WI38 (cell line): ENCODE results near the gene CC2D2A.

Experiments
- H3K4me3 ChIP-seq: 2 replicates; pipeline ENCODE4 v1.5.1; 2011; ENCODE audit warnings: low read depth, mild to moderate bottlenecking, control low read depth, low read length
- TF ChIP-seq, protein P1 (sequence below): IDR thresholded peaks from 2 replicates; pipeline ENCODE4 v1.5.1; 2012; ENCODE audit warnings: low read depth, mild to moderate bottlenecking, control low read depth, low read length

The CC2D2A gene

DNA sequence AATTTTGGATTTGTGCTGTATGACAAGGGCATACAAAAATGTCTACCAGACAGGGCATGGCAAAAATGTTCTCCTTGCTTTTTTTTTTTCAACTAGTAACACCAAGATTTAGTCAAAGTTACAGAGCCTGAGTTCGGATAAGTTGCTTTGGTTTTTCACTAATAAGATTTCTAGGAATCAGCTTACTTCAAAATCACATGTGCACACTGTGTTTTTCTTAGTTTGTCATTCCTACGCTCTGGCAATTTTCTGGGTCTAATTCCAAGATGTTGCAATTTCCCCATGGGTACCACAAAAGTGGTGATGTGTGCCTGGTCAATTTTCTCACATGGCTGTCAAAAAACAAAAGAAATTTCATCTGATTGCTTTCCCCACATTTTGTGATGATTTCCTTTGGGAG lies 35.6 kb upstream of the CC2D2A start:
- TF ChIP-seq, protein P1, sequence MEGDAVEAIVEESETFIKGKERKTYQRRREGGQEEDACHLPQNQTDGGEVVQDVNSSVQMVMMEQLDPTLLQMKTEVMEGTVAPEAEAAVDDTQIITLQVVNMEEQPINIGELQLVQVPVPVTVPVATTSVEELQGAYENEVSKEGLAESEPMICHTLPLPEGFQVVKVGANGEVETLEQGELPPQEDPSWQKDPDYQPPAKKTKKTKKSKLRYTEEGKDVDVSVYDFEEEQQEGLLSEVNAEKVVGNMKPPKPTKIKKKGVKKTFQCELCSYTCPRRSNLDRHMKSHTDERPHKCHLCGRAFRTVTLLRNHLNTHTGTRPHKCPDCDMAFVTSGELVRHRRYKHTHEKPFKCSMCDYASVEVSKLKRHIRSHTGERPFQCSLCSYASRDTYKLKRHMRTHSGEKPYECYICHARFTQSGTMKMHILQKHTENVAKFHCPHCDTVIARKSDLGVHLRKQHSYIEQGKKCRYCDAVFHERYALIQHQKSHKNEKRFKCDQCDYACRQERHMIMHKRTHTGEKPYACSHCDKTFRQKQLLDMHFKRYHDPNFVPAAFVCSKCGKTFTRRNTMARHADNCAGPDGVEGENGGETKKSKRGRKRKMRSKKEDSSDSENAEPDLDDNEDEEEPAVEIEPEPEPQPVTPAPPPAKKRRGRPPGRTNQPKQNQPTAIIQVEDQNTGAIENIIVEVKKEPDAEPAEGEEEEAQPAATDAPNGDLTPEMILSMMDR: no peak

GRCh38 chr4:15434676-15435075 lies 35.0 kb upstream of the CC2D2A start:
- TF ChIP-seq, protein P1: no peak
- H3K4me3 ChIP-seq: no peak overlapping the region

More for the DNA sequence above, 35.6 kb upstream of the CC2D2A start:
- no peak overlapping the region for H3K4me3 ChIP-seq

GRCh38 chr4:15436513-15436912 lies 33.2 kb upstream of the CC2D2A start:
- no peak overlapping the region for H3K4me3 ChIP-seq
- TF ChIP-seq, protein P1: no peak

DNA sequence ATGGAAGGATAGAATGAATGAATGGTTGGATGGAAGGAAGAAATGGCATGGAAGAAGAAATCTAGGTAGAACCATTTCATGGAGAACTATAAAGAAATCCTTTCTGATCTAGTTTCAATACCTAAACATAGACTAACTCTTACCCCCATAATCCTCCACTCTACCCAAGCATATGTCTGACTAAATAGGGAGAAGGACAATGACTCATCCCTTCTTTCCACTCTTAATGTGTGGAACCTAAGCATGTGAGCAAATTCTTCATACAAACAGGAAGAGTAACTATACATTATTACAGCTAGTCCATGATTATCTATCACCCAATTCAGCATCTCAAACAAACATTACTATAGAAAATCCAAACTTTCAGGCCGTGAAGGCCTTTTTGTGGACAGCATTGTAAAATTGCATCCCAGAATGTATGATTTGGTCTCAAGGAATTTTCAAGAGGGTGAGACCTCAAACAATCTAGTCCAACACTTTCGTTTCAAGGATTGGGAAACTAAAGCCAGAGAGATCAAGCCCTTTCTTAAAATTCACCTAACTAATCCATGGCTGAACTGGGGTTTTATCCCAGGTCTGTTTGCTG lies 30.6 kb upstream of the CC2D2A start:
- H3K4me3 ChIP-seq: no peak overlapping the region
- TF ChIP-seq, protein P1: no peak

- TF ChIP-seq, protein P1: no peak
- no peak overlapping the region for H3K4me3 ChIP-seq
Measured at GRCh38 chr4:15443371-15444160, 26.1 kb upstream of the CC2D2A start.

GRCh38 chr4:15444276-15444675 lies 25.4 kb upstream of the CC2D2A start:
- H3K4me3 ChIP-seq: no peak overlapping the region
- TF ChIP-seq, protein P1: no peak

DNA sequence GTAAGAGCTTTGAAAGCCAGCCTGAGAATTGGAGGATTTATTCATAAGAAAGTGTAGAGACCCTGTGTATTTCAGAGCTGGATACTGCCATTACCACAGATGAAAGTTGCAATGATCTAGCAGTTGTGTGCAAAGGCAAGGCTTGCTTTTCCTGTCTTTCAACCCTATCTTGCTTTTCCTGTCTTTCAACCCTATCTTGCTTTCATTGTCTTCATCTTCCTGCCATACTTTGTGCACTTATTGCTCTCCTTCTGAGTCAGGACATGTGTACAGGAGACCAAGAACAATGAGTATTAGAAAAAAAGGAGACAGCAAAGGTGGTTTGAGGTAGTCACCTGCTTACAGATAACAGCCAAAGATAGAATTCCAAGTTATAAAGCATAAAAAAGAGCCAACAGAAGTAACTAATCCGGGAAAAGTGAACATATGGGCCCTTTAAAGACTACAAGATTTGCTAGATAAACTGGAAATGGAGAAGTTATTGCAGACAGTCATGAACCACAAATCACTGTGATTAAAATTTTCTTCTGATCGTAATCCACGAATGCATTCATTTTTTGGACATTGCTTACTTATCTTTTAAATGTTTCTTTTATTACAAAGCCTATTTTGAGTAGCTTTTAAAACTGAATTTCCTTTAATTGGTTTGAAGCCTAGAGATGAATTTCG lies 24.7 kb upstream of the CC2D2A start:
- no peak overlapping the region for H3K4me3 ChIP-seq
- TF ChIP-seq, protein P1: no peak
